Spleen (tissue), 7 donors: ENCODE measurements around the gene C1orf35.

Source experiments
- CTCF ChIP-seq, 11 experiments: fragments of 200-600 bp in 7 of 11; fragments of 450-650 bp in 4 of 11; sonication (generic) in 4 of 11; IDR thresholded peaks in 8 of 11; conservative IDR thresholded peaks in 3 of 11; 1 replicate in 7 of 11; 2 replicates in 4 of 11; pipeline versions ENCODE4 v1.4.0 to v1.8.0; 2016 to 2021; ENCODE audit warnings: antibody characterized with exemption in 11 of 11, inconsistent platforms in 4 of 11, mild to moderate bottlenecking in 1 of 11
- POLR2A ChIP-seq, 3 donors: fragments of 450-650 bp; IDR thresholded peaks; one replicate each; pipeline ENCODE4 v1.5.1; 2017; ENCODE audit warnings: antibody characterized with exemption in 3 of 3, mild to moderate bottlenecking in 1 of 3
- POLR2AphosphoS5 ChIP-seq, 3 donors: sonication (generic); formaldehyde crosslinking; IDR thresholded peaks; one replicate each; pipeline ENCODE4 v1.5.1; 2017; ENCODE audit warnings: antibody characterized with exemption in 3 of 3
- donor health status: DM: no; HTN: no; CAD: no; lungs with moderate emphysema.
- donor health status: DM: no; HTN: no; CAD: no.
- donor health status: DM: no; HTN: no; CAD: no.

GRCh38 chr1:228062812-228063211, 40.3 kb downstream of the C1orf35 start:
- TF ChIP-seq POLR2A (IDR thresholded peaks at IDR 0.05) (no peak), CTCF (IDR thresholded peaks at IDR 0.05 in 8 of 11, conservative IDR thresholded peaks at IDR 0.05 in 3 of 11) (no peak), POLR2AphosphoS5 (IDR thresholded peaks at IDR 0.05) (no peak)
